Endometrial microvascular endothelial cells (primary cell): ENCODE measurements around the gene MTHFD2. TPM values are rescaled to one million over a fixed set of nuclear protein-coding genes. Genes with fewer than 3 reads are reported as not detected.
"Not testable (repeated sequence)": the region's sequence is repeated elsewhere in the genome, so short reads cannot be mapped to it uniquely, and the experiment has no call there.

Experiments
- in situ Hi-C: cut with HindIII; loops from 2 replicates; pipeline ENCODE4 v1.10.0; 2017; ENCODE audit warnings: low sequenced_read_pairs, low pct_unique_long_range_greater_than_20kb; ENCODE audit errors: inconsistent ontology term
- total RNA-seq: library from RNA; depleted of rRNA; stranded (reverse); fragments of >200 nt; gene quantifications from one replicate; pipeline ENCODE4 v1.2.3, GENCODE V29; 2015; ENCODE audit errors: inconsistent ontology term

Gene MTHFD2
- total RNA-seq, 1 donor from 2014 or later, result 62.7 TPM

GRCh38 chr2:74191596-74192380 is 6.6 kb upstream of the MTHFD2 start:
- in situ Hi-C loops, result no loop called here

DNA sequence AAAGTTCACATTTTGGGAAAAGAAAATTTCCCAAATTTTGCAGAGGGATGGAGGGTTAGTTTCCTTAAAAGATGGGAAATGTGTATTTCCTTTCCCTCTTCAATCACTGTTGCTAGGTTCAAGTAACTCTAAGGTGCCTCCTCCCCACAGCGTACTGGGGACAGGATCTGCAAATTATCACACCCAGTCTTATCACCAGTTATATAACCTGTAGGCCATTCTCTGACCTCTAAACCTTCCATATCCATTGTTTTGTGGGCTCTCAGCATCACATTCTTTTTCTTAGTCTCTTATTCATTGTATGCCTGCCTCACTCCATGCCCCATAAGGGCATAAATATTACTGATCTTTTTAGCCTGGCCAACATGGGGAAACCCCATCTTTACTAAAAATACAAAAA is 3.6 kb upstream of the MTHFD2 start:
- in situ Hi-C loops, result no loop called here

DNA sequence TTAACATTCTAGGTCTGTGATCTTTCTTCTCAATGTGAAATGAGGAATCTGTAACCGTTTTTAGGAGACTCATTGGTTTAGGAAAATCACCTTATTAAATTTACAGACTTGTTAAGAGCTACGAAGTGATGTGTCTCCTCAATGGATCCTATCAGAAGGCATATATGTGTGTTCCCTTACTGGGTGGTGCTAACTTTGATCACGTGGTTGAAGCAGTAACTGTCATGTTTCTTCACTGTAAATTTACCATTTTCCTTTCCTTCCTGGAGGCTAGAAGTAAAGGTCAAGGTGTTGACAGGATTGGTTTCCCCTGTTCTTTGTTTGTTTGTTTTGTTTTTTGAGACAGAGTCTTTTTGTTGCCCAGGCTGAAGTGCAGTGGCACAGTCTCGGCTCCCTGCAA is 1.4 kb upstream of the MTHFD2 start:
- in situ Hi-C loops, result no loop called here

DNA sequence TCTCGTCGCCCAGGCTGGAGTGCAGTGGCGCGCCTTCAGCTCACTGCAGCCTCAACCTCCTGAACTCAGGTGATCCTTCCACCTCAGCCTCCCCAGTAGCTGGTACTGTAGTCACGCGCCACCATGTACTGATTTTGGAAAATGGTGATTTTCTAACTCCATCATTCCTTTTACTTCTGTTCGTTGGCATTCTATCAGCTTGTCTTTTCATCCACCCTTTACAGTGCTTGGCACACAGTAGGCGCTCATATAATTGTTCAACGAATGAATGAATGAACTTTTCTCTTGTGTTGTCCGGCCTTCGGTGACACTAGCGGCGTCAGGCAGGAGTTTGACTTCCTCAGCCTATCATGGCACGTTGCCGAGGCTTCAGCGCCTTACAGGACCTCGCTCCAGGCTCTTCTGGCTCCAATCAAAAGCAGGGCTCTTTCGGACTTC is 373 bp upstream of the MTHFD2 start:
- in situ Hi-C loops, result no loop called here

- in situ Hi-C loops, result no loop called here
Observed at GRCh38 chr2:74199275-74199701, 873 bp downstream of the MTHFD2 start.

GRCh38 chr2:74199871-74200305 is 1.5 kb downstream of the MTHFD2 start:
- in situ Hi-C loops, result no loop called here

- in situ Hi-C loops, result no loop called here
Observed at GRCh38 chr2:74201196-74201595, 2.8 kb downstream of the MTHFD2 start.

- in situ Hi-C loops, result no loop called here
Observed at GRCh38 chr2:74201596-74201995, 3.2 kb downstream of the MTHFD2 start.

GRCh38 chr2:74204436-74204835 is 6.0 kb downstream of the MTHFD2 start:
- in situ Hi-C loops, result no loop called here

DNA sequence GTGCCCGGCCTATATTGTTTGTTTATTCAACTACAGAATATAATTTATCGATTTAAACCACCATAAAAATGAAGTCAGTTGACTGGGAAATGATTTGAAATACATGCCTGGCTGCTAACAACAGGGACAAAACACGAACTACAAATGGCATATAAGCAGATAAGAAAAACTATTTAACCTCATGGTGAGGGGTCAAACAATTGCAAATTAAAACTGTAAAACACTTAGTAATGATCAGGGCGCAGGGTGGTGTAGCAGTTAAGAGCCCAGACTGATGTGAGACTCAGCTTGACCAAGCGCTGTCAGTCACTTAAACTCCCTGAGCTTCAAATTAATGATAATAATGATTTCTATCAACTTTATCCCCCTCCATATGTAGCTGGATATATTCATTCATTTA is 6.7 kb downstream of the MTHFD2 start:
- in situ Hi-C loops, result no loop called here

GRCh38 chr2:74205596-74205995 is 7.2 kb downstream of the MTHFD2 start:
- in situ Hi-C loops, result no loop called here

DNA sequence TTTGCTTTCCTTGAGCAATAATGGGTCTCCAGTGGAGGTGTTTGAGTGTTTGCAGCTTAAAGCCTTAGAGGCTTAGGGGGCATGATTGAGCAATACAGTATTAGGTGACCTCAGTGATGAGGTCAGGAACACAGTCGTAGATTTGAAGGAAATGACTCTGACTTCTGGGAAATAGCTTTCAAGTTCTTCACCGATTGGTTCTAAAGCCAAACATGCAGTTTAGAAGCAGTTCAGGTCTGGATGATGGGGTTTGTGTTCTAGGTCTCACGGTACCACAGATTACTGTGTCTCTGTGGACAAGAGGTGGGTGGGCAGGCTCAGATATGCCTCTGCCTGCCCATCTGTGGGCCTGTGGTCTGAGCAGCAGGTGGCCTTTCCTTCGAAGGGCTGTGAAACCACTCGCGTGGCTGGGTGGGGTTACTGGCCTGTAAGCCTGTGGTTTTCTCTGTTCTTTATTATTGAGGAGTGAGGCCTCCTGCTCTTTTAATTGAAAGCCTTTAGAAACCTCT is 7.8 kb downstream of the MTHFD2 start:
- in situ Hi-C loops, result no loop called here

DNA sequence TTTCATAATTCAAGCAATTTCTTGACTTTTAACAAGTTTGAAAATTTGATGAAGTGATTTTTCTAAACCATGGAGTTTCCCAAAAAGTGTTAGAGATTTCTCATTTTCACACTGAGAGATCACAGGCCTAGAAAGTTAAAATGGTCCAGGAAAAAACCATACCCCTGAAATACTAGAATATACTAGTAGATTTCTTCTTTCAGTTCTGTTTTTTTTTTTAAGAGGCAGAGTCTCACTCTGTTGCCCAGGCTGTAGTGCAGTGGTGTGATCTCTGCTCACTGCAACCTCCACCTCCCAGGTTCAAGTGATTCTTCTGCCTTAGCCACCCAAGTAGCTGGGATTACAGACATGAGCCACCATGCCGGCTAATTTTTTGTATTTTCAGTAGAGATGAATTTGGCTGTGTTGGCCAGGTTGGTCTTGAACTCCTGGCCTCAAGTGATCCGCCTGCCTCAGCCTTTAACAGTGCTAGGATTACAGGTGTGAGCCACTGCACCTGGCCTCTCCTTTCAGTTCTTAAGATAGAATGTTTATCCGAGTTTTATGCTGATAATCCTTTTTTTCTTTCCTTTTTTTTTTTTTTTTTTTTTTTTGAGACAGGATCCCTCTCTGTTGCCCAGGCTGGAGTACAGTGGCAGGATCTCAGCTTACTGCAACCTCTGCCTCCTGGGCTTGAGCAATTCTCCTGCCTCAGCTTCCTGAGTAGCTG is 14.4 kb downstream of the MTHFD2 start:
- in situ Hi-C loops, result no loop called here

DNA sequence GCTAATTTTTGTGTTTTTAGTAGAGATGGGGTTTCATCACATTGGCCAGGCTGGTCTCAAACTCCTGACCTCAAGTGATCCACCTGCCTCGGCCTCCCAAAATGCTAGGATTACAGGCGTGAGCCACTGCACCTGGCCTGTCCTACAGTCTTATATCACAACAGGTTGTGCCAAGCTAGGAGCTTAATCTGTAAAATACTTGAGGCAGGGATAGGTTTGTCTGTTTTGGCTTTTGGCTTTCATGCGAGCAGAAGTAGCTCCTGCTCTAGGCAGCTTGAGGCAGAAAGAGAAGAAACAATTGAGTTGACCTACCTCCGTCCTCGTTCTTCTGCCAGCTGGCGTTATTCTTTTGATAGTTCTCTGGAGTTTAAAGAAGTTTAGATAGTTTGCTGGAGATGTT is 17.4 kb downstream of the MTHFD2 start:
- in situ Hi-C loops, result not testable (repeated sequence)

- in situ Hi-C loops, result no loop called here
Observed at GRCh38 chr2:74216642-74217041, 18.2 kb downstream of the MTHFD2 start.

GRCh38 chr2:74219846-74220486 is 21.6 kb downstream of the MTHFD2 start:
- in situ Hi-C loops, result no loop called here

DNA sequence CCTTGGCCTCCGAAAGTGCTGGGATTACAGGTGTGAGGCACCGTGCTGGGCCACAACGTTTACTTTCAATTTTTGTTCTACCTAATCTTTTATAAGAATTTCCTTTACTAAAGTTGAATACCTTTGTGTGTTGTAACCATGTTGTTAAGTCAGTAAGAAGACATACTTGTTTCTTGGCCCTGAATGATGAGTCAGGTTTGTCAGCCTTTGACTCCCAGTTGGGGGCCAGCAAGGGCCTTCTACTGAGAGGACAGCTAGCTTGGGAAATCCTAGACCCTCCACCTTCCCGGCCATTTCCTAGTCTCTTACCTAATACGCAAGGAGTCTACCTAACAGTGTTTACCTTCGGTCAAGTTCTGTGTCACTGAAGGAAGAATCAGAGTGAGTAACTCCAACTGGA is 22.7 kb downstream of the MTHFD2 start:
- in situ Hi-C loops, result no loop called here

- in situ Hi-C loops, result no loop called here
Observed at GRCh38 chr2:74221604-74222299, 23.3 kb downstream of the MTHFD2 start.

GRCh38 chr2:74222300-74222650 is 23.9 kb downstream of the MTHFD2 start:
- in situ Hi-C loops, result no loop called here
